Neural cell (in vitro differentiated cells): ENCODE data around the gene PPP4R2.

ENCODE experiments used
- EP300 ChIP-seq: fragments of 450-650 bp; conservative IDR thresholded peaks from 2 replicates; pipeline ENCODE4 v1.6.1; 2014; ENCODE audit warnings: antibody characterized with exemption, mild to moderate bottlenecking, moderate library complexity; ENCODE audit not compliant: poor library complexity, severe bottlenecking
- MXI1 ChIP-seq: fragments of 450-650 bp; conservative IDR thresholded peaks from 2 replicates; pipeline ENCODE4 v1.6.1; 2014; ENCODE audit warnings: antibody characterized with exemption, mild to moderate bottlenecking; ENCODE audit not compliant: poor library complexity, severe bottlenecking
- TF ChIP-seq, protein P1 (sequence below): fragments of 450-650 bp; IDR thresholded peaks from 2 replicates; pipeline ENCODE4 v1.5.1; 2014; ENCODE audit warnings: antibody characterized with exemption, mild to moderate bottlenecking, moderate library complexity; ENCODE audit not compliant: poor library complexity, severe bottlenecking

DNA sequence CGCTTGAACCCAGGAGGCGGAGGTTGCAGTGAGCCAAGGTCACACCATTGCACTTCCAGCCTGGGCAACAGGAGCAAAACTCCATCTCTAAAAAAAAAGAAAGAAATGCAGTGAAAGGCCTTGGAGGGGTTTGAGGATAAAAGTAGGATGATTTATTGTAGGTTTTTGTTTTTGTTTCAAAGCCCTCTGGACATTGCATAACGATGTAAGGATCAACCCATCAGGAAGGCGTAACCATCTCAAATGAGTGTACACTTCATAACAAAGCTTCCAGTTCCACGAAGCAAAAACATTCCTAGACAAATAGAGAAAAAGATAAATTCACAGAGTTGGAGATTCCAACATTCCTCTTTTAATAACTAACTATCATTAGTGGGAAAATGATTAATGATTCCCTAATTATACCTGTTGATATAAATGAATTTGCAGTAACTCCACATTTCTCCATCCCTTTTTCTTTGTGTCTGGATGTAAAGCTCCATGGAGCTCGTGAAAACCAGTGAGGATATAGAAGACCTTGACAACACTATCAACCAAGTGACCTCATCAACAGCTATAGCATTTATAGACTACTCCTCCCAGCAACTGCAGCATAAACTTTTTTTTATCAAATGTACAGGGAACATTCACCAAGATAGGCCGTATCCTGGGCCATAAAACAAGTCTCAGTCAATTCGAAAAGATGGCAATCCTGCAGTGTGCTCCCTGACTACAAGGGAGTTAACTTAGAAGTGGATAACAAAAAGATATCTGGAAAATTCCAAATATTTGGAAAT is 48.7 kb upstream of the PPP4R2 start:
- TF ChIP-seq MXI1 (no peak), EP300 (no peak)
- TF ChIP-seq, protein P1, sequence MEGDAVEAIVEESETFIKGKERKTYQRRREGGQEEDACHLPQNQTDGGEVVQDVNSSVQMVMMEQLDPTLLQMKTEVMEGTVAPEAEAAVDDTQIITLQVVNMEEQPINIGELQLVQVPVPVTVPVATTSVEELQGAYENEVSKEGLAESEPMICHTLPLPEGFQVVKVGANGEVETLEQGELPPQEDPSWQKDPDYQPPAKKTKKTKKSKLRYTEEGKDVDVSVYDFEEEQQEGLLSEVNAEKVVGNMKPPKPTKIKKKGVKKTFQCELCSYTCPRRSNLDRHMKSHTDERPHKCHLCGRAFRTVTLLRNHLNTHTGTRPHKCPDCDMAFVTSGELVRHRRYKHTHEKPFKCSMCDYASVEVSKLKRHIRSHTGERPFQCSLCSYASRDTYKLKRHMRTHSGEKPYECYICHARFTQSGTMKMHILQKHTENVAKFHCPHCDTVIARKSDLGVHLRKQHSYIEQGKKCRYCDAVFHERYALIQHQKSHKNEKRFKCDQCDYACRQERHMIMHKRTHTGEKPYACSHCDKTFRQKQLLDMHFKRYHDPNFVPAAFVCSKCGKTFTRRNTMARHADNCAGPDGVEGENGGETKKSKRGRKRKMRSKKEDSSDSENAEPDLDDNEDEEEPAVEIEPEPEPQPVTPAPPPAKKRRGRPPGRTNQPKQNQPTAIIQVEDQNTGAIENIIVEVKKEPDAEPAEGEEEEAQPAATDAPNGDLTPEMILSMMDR: no peak
